UCSD-AML1 (cell line): ENCODE results near the gene HEBP2.
"Not testable (repeated sequence)": the region's sequence is repeated elsewhere in the genome, so short reads cannot be mapped to it uniquely, and the experiment has no call there.

Source experiments
- DNase-seq: peaks from one replicate; lab custom pipeline; 2025; ENCODE audit not compliant: unreplicated experiment; lab: John Stamatoyannopoulos, UW

The HEBP2 gene

GRCh38 chr6:138403801-138404665 lies at the start of gene HEBP2:
TSS of gene HEBP2 (plus strand) at chr6:138404223. CDS start at chr6:138404496, 273 bp downstream.
- peak; percentile 95 for DNase-seq

GRCh38 chr6:138357928-138358327 lies 46.1 kb upstream of the HEBP2 start:
- DNase-seq, result no peak

GRCh38 chr6:138368684-138369083 lies 35.3 kb upstream of the HEBP2 start:
- DNase-seq, result not testable (repeated sequence)

GRCh38 chr6:138370631-138371451 lies 33.2 kb upstream of the HEBP2 start:
- DNase-seq, result no peak

- DNase-seq, result no peak
Measured at GRCh38 chr6:138371452-138371711, 32.6 kb upstream of the HEBP2 start.

GRCh38 chr6:138371720-138372119 lies 32.3 kb upstream of the HEBP2 start:
- no peak for DNase-seq

GRCh38 chr6:138372711-138373463 lies 31.1 kb upstream of the HEBP2 start:
- no peak for DNase-seq

GRCh38 chr6:138374230-138374629 lies 29.8 kb upstream of the HEBP2 start:
- no peak for DNase-seq

- DNase-seq, result no peak
Measured at GRCh38 chr6:138374815-138375214, 29.2 kb upstream of the HEBP2 start.

- DNase-seq, result no peak
Measured at GRCh38 chr6:138377042-138377441, 27.0 kb upstream of the HEBP2 start.

GRCh38 chr6:138377844-138378243 lies 26.2 kb upstream of the HEBP2 start, which contains the start of gene SMIM28:
TSS of gene SMIM28 (plus strand) at chr6:138377905. CDS start at chr6:138378073, 168 bp downstream.
- no peak for DNase-seq

GRCh38 chr6:138378463-138378862 lies 25.6 kb upstream of the HEBP2 start:
- DNase-seq, result no peak

- no peak for DNase-seq
Measured at GRCh38 chr6:138382498-138383265, 21.3 kb upstream of the HEBP2 start.

GRCh38 chr6:138383776-138384175 lies 20.2 kb upstream of the HEBP2 start:
- no peak for DNase-seq

- DNase-seq, result no peak
Measured at GRCh38 chr6:138386897-138387296, 17.1 kb upstream of the HEBP2 start.

GRCh38 chr6:138387577-138388368 lies 16.2 kb upstream of the HEBP2 start:
- no peak for DNase-seq

- no peak for DNase-seq
Measured at GRCh38 chr6:138389551-138389950, 14.5 kb upstream of the HEBP2 start.

GRCh38 chr6:138393871-138394783 lies 9.9 kb upstream of the HEBP2 start:
- no peak for DNase-seq

GRCh38 chr6:138396709-138397108 lies 7.3 kb upstream of the HEBP2 start:
- no peak for DNase-seq
